Midbrain (tissue), 1 donor: ENCODE measurements around the gene DHRS2.
"Not testable (repeated sequence)": the region's sequence is repeated elsewhere in the genome, so short reads cannot be mapped to it uniquely, and the experiment has no call there.

Experiments used
- DNase-seq: peaks from one replicate; lab custom pipeline; 2025; lab: John Stamatoyannopoulos, UW

DHRS2 gene

DNA sequence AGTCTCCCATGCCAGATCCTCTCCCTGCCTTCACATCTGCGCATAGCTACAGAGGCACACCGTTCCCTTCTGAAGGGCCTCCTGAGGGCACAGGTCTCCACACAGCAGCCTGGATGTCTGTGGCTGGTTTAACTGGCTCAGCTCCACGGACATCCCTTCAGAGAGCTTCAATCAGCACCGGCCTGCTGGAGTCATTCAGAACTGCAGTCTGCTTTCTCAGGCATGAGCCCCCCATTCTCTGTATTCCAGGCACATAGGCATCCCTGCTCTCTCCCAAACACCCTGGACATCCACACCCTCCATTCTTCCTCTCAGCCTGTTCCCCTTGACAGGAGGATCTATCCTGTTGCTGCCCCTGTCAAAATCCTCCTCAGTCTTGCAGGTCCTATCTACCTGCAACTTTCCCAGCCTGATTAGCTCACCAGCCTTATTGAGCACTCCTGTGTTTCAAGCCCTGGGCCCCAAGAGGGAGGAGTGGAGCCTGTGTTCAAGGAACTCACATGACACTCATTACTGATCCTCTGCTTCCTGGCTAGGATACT is 2.9 kb upstream of the DHRS2 start:
- DNase-seq: no peak

DNA sequence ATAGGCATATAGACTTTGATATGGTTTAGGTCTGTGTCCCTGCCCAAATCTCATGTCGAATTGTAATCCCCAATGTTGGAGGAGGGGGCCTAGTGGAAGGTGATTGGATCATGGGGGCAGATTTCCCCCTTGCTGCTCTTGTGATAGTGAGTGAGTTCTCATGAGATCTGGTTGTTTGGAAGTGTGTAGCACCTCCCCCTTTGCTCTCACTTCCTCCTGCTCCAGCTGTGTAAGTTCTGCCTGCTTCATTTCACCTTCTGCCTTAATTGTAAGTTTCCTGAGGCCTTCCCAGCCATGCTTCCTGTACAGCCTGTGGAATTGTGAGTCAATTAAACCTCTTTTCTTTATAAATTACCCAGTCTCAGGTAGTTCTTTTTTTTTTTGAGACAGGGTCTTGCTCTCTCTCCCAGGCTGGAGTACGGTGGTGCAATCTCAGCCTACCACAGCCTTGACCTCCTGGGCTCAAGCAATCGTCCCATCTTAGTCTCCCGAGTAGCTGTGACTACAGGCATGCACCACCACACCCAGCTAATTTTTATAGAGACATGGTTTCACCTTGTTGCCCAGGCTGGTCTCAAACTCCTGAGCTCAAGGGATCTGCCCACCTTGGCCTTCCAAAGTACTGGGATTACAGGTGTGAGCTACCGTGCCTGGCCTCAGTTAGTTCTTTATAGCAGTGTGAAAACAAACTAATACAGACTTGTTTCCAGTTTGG is 1.3 kb upstream of the DHRS2 start:
- not testable (repeated sequence) for DNase-seq

DNA sequence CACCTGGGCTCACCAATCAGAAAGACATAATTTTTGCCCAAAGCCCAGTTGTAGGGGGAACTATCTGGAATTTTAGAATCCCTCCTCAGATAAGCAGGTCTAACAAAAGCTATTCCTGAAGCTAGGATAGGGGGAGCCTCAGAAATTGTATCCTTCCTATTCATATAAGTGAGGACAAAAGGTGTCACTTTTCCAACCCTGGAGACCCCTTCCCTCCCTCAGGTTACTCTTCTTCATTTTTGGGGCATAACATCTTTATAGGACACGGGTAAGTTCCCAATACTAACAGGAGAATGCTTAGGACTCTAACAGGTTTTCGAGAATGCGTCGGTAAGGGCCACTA is 1.1 kb downstream of the DHRS2 start:
- not testable (repeated sequence) for DNase-seq

DNA sequence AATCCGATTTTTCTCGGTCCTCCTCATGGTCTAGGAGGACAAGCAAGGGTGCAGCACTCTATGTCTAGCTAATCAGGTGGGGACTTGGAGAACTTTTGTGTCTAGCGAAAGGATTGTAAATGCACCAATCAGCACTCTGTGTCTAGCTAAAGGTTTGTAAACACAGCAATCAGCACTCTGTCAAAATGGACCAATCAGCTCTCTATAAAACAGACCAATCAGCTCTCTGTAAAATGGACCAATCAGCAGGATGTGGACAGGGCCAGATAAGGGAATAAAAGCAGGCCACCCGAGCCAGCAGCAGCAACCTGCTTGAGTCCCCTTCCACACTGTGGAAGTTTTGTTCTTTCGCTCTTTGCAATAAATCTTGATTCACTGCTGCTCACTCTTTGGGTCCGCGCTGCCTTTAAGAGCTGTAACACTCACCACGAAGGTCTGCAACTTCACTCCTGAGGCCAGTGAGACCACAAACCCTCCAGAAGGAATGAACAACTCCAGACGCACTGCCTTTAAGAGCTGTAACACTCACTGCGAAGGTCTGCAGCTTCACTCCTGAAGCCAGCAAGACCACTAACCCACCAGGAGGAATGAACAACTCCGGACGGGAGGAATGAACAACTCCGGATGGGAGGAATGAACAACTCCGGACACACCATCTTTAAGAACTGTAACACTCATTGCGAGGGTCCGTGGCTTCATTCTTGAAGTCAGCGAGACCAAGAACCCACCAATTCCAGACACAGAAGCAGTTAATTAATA is 1.7 kb downstream of the DHRS2 start:
- not testable (repeated sequence) for DNase-seq

DNA sequence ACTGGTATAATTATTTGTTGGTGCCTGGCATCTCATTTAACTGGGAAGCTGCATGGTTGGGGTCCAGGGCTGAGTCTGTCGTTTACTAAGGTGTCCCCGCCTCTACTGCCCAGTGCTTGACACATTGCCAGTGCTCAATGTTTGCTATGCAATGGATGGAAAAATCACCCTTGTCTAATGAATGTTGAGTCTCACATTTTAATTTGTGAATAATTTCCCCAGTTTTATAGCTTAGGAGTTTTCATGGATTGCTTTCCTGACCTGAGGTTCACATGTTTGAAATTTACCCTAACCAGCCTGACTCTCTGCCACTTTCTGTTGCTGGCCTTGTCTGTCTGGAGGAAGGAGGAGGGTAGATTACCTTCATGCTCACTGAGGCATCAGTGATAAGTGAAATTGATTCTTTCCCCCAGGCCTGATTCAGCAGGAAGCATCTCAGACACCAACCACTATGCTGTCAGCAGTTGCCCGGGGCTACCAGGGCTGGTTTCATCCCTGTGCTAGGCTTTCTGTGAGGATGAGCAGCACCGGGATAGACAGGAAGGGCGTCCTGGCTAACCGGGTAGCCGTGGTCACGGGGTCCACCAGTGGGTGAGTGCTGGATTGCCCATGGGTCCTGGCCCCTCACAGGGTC is 2.4 kb downstream of the DHRS2 start:
- DNase-seq: no peak

DNA sequence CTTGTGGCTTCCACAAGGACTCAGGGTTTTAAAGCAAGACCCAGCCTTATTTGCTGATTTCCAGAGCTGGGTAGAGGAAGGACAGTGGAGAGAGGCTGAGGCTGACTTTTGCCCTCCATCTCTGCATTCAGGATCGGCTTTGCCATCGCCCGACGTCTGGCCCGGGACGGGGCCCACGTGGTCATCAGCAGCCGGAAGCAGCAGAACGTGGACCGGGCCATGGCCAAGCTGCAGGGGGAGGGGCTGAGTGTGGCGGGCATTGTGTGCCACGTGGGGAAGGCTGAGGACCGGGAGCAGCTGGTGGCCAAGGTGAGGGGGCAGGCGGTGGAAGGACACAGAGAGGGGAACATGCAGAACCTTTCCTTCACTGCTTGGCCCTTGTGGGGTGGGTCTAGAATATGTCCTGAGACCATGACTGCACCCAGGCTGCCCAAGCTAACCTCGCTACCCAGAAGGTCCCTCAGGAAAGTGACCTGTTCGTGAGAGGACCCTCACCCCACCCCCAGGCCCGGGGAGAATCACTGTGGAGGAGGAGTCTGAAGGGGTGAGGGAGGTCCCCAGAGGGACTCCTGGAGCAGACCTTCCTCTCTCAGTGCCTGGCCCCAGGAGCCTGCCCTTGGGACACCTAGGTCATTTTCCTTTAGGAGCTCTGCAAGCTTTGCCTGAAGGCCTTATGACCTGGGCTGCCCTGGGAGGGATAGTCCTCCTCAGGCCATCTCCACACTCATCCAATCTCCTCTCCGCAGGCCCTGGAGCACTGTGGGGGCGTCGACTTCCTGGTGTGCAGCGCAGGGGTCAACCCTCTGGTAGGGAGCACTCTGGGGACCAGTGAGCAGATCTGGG is 3.1 kb downstream of the DHRS2 start:
- DNase-seq: no peak

DNA sequence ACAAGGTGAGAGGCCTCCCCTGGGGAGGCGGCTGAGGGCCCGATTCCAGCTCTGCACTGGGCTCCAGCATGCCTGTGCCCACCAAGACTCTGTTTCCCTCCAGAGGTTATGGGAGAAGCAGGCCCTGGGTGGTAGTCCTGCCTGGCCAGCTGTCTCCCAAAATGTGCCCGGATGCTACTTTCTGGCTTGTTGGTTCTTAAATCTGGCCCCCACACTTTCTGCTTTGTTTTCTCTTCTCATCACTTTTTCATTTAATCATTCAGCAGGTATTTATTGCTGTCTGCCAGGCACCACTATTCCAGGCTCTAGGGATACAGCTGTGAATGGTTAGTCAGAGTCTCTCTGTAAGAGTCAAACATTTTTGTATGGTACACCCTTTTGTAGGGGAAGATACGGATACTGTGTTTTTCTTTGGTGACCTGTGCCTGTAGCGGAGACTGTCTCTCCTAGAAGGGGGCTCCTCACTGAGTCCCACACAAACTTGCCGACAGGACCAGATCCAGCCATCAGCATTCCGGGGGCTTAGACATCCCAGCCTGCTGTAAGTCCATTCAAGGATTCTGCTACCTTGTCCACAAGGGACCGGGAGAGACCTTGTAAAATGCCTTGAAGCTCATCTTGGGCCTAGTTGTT is 3.8 kb downstream of the DHRS2 start:
- DNase-seq: no peak

DNA sequence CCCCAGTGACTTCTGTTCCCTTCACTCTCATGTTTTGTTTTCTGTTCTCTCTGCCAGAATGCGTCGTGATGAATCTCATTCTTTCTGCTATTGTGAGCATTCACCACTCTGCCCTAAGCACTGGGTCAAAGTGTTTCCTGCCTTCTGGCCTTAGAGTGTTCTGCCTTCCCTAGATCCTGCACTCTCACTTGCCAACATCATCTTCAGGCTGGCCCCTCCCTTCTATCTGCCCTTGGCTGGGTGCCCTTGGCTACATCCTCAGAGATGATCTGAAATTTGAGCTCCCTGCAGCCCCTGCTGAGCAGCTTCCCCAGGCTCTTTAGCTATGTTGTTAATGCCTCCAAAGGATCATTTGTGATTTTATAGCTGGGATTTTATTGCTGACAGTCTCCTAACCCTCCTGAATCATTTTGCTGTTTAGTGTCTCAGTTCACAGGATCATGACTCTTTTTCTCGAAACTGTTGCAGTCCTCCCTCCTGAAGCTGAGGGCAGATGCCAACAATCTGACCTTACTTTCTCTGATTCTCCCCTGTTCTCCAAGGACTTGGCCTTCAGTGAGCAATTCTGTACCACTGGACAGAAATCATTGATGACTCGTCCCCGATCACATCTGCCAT is 4.5 kb downstream of the DHRS2 start:
- no peak for DNase-seq

DNA sequence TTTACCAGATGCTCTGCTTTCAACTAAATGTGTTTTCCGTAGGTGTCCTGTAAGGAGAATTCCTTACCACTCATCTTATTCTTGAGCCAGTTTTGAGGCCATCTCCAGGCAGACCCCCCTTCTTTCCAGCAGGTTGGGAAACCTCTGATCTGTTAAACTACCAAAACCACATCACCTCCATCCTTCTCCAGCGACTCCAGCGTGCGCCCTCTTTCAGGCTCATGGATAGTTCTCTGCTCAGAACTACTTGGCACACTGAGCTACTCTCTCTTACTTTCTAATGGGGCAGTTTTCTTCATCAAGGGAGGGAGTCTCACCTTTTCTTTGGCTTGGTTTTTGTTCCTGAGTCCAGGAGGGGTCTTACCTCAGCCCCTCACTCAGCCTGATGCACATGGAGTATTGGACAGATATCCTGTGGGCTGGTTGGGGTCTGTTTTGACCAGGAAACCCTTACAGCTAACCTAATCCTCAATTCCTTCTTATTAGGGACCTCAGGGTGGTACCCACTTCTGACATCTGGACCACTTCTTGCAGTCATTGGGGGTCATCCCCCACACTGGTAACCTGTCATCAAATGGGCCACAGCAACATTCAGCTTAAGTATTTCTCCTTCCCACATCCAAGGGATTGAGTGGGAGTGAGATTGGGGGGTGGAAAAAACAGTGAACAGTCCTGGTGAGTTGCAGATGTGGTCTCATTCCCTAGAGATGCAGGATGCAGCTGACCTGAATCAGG is 5.2 kb downstream of the DHRS2 start:
- no peak for DNase-seq

DNA sequence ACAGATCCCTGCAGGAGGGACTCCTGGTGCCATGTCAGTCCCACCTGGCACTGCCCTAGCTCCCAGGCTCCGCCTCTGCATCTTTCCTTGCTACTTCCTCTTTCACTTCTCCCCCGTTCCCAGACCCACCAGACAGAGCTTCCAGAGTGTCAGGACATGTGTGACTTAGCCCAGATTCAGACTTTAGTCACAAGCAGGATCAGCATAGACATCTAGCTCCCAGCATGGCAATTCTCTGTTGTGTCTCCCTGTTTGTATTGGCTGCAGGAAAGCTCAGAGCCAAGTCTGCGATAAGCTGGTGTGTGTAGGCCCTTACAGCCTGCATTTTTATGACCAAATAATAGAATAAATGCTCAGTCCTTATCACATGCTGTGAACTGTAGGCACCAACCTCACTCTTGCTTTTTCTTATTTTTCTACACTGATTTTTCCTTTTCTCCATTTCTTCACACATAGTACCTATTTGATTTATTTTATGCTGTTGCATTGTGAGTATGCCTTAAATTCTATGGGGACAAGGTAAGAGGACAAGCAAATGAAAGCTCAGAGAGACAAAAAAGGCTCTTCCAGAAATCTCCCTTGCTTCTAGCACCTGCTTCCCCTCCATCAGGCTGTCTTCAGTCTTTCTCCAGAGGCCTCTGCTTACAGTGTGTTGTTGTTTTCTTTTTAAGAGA is 5.9 kb downstream of the DHRS2 start:
- DNase-seq: no peak

DNA sequence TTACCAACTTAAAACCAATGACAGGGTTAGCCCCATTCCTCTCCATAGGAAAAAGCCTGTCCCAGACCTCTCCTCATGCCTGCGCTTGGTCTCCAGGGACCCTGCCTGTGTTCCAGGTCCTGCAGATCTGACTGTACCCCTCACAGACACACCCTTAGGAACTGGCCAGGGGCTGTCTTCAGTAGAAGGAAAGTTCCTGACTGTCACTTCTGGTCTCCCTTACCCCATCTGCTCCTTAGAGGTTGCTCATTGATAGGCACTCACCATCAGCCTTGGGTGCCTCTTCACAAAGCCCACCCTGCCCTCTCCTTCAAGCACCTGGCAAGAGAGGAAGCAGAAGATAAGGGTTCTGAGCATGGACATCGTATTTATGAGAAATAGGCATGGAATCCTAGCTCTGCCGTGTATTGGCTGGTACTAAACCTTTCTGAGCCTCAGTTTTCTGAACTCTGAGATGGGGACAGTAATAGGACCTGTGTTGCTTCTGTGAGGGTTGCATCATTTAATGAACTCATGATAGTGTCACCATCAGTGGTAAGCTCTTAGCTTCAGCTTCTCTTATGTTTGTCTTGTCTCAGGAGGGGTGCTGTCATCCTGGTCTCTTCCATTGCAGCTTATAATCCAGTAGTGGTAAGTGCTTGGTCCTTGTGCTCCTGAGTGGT is 7.5 kb downstream of the DHRS2 start:
- no peak for DNase-seq

DNA sequence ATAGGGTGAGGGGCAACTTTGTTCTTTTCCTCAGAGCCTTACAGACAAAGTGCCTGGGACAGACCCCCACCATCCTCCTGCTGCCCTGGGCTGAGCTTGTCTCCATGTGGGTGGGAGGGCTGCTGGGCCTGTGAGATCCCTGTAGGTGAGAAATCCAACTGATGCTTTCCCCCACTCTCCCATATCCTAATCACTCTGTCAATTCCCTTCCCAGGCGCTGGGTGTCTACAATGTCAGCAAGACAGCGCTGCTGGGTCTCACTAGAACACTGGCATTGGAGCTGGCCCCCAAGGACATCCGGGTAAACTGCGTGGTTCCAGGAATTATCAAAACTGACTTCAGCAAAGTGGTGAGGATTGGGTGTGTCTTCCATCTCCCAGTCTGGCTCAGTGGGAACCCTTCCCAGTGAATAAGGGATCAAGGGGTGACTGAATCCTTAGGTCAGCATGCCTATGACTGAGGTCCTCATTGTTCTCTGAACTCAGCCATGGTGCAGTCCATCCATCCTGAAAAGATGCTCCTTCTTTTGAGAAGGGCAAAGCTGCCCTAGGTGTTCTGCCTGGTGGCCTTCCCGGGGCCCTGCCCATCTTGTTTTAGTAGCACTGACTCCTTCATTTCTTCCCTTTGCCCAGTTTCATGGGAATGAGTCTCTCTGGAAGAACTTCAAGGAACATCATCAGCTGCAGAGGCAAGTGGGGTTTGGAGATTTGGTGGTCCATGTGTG is 8.2 kb downstream of the DHRS2 start:
- no peak for DNase-seq

DNA sequence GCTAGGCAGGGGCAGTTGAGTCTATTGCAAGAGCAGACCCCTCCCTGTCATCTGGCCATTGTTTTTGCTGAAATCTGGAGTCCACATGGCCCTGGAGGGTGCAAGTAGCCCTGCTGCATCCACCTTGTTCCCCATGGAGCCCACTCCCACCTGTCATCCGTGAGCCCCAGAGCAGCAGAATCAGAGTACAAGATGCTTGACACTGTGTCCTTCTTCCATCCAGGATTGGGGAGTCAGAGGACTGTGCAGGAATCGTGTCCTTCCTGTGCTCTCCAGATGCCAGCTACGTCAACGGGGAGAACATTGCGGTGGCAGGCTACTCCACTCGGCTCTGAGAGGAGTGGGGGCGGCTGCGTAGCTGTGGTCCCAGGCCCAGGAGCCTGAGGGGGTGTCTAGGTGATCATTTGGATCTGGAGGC is 8.8 kb downstream of the DHRS2 start:
- no peak for DNase-seq

DNA sequence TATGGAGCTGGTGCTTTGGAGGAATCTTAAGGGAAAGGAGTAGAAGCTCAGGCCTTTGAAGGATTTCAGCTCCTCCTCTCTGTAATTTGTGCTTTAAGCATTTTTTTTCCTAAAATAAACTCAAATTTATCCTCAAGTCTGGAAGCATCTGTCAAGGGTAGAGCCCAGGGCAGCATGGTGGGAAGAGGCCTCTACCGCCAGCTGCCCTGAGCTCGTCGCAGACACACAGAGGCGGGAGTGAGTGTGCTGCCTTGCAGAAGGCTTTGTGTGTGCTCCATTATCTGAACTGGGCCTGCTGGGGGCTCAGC is 9.3 kb downstream of the DHRS2 start:
- no peak for DNase-seq

DNA sequence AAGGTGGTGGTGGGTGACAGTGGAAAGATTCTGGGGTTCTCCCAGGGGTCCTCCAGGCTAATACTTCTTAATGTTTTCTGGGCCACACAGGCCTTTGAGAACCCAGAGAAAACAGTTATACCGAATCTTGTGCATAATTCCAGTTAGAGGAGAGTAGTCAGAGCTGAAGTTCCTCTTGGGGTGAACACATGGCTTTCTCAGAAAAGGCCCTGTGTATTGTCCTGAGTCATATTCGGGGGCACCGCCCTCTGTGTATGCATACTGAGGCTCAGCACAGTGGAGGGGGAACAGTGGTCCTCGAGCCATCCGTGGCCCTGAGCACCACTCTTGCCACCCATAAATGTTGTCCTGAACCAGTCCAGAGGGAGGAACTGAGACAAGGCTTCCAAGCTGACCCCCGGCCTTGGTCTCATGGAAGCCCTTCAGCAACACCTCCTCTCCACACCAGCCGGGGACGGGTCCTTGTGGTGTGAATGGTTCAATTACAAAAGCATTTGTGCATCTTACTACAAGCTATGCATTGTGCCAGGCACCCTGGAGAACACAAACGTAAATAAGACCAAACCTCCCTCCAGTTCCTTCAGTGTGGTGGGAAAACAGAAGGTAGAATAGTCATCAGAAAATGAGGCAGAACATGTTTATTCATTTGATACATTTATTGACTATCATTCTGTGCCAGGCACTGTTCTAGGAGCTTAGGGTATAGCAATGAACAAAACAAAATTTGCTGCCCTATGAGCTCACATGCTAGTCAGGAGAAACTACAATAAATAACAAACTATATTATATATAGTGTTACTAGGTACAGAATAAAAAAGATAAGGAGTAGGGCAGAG is 9.9 kb downstream of the DHRS2 start:
- DNase-seq: no peak

DNA sequence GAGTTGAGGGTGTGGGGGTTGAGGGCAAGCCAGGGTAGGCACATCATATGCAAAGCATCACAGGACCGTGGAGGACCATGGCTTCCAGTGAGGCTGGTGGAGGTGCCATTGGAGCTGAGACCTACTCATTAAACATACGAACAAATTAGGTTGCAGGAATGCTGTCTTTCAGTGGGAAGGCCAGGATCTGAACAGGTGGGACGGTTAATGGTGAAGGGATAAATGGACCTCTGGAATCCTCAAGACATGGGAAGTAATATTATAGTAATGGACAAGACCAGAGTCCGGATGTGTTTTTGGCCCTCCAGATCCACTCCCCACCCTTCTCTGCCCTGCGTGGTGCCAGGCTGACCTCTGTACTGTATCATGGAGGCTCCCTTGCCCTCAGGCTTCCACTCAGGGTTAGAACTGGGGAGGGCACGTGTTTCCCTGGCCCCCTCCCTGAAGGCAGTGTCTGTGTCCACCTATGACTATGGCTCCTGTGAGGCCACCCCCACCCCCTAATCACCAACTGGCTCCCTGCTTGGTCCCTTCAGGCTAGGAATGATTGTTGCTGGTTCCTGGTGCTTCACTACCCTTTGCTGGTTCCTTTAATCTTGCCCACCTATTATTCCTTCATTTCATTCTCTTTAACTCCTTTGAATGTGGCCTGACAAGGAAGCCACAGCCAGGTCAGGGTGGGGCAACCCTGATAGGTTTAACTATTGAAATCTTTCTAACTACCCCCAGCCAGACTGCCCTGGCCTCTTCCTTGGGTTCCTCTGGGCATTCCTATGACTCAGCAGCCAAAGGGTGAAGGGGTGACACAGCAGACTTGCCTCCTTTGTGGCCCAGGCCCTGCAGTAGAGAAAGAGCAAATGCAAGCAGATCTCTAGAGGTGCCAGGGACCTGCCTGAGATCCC is 10.7 kb downstream of the DHRS2 start:
- no peak for DNase-seq

DNA sequence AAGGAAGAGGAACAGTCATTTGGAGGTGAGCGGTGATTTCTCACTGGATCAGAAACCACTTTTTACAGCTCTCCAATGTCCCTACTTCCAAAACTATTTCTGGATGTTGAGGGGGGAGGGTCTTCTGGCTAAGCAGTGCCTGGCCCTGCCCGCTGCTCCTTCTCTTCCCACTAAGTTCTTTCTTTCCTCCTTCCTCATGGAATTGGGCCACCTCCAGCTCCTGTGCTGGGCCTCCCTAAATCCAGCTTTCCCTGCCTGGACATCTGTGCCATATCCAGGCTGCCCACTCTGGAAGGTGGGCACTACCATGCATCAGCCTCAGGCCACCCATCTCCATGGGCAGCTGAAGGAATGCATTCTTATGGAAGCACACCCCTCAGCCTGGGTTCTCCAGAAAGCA is 11.5 kb downstream of the DHRS2 start:
- DNase-seq: no peak
